Measurements from ENCODE around the gene SYT17. TPM values are rescaled to one million over a fixed set of nuclear protein-coding genes. Genes with fewer than 3 reads are reported as not detected.

The SYT17 gene
- total and polyA plus RNA-seq, 2 experiments from 2014 or later, result 6.7 to 6.9 TPM

DNA sequence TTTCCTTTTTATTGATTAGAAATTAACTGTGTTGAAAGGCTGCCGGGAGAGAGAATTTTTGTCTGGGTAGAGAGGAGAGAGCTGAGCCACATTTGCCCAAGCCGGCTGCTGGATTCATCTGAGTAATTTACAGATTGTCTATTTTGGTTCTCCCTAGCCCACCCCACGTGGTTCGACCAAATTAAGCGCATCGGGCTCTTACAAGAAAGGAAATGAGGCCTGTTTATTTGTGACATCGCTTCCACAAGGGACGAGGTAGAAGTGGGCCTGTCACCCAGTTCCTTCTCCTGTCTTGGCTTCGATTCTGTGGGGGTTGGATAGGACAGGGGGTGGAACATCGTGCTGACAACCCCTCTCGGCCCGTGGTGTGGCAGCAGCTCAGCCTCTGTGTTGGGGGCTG, 42.9 kb downstream of the SYT17 start:
- H3K27ac ChIP-seq, result no peak overlapping the region
- DNase-seq (ENCODE audit: low spot score), result no peak
- H2AFZ ChIP-seq, result no peak overlapping the region

DNA sequence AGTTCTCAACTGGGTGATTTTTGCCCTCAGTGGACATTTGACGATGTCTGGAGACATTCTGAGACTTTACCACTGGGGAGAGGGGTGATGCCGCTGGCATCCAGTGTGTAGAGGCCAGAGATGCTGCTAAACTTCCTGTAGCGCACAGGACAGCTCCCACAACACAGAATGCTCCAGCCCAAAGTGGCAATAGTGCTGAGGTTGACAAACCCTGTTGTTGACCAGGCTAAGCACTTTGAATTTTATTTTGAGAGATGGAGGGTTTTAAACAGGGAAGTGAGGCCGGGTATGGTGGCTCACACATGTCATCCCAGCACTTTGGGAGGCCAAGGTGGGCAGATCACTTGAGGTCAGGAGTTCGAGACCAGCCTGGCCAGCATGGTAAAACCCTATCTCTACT, 44.0 kb downstream of the SYT17 start:
- H3K27me3 ChIP-seq, result no peaks in the 10 kb centered on the region
- WGBS (ENCODE audit: low lambda C conversion rate, missing lambda C conversion rate), result 95% methylated on average over 5 of the region's 5 CpGs
- no peak overlapping the region for H3K4me3 ChIP-seq
- H3K27ac ChIP-seq, result no peak overlapping the region
- no peaks in the 10 kb centered on the region for H3K9me2 ChIP-seq (replicated peaks; ENCODE audit: insufficient read depth)
- no peaks in the 10 kb centered on the region for H3K4me1 ChIP-seq (ENCODE audit: insufficient read depth)
- DNase-seq (ENCODE audit: low spot score), result no peak
- no peak overlapping the region for H3K4me2 ChIP-seq
- no peaks in the 10 kb centered on the region for H3K9me3 ChIP-seq (ENCODE audit: low read depth)
- no peaks in the 10 kb centered on the region for H4K20me1 ChIP-seq (ENCODE audit: insufficient read depth, poor library complexity, severe bottlenecking)
- H3K79me2 ChIP-seq, result no peaks in the 10 kb centered on the region
- H2AFZ ChIP-seq, result no peak overlapping the region
- H3K36me3 ChIP-seq (replicated peaks; ENCODE audit: insufficient read depth, low read depth), result no peaks in the 10 kb centered on the region
- no peak for TF ChIP-seq EZH2 (IDR thresholded peaks at IDR 0.05; ENCODE audit: borderline replicate concordance)
- TF ChIP-seq EZH2phosphoT487 (IDR thresholded peaks at IDR 0.05; ENCODE audit: low read depth, severe bottlenecking, unreplicated experiment), result no peak
- no peak for TF ChIP-seq CTCF (IDR thresholded peaks at IDR 0.05; ENCODE audit: poor library complexity)

More for the DNA sequence above, 42.9 kb downstream of the SYT17 start:
- no peaks in the 10 kb centered on the region for H3K4me1 ChIP-seq (ENCODE audit: insufficient read depth)
- no peaks in the 10 kb centered on the region for H4K20me1 ChIP-seq (ENCODE audit: insufficient read depth, poor library complexity, severe bottlenecking)
- H3K36me3 ChIP-seq (replicated peaks; ENCODE audit: insufficient read depth, low read depth), result no peaks in the 10 kb centered on the region
- no peaks in the 10 kb centered on the region for H3K9me2 ChIP-seq (replicated peaks; ENCODE audit: insufficient read depth)
- no peaks in the 10 kb centered on the region for H3K79me2 ChIP-seq
- H3K4me2 ChIP-seq, result no peak overlapping the region
- no peaks in the 10 kb centered on the region for H3K9me3 ChIP-seq (ENCODE audit: low read depth)
- no peak overlapping the region for H3K4me3 ChIP-seq
- no peak for TF ChIP-seq EZH2 (IDR thresholded peaks at IDR 0.05; ENCODE audit: borderline replicate concordance)
- TF ChIP-seq CTCF (IDR thresholded peaks at IDR 0.05; ENCODE audit: poor library complexity), result no peak
- no peak for TF ChIP-seq EZH2phosphoT487 (IDR thresholded peaks at IDR 0.05; ENCODE audit: low read depth, severe bottlenecking, unreplicated experiment)
- 87% methylated on average over 12 of the region's 12 CpGs for WGBS (ENCODE audit: low lambda C conversion rate, missing lambda C conversion rate)
- no peaks in the 10 kb centered on the region for H3K27me3 ChIP-seq

- DNase-seq (ENCODE audit: low spot score), result no peak
- no peaks in the 10 kb centered on the region for H3K36me3 ChIP-seq (replicated peaks; ENCODE audit: insufficient read depth, low read depth)
- no peak overlapping the region for H3K4me3 ChIP-seq
- no peaks in the 10 kb centered on the region for H3K9me3 ChIP-seq (ENCODE audit: low read depth)
- no peaks in the 10 kb centered on the region for H4K20me1 ChIP-seq (ENCODE audit: insufficient read depth, poor library complexity, severe bottlenecking)
- no peak overlapping the region for H3K4me2 ChIP-seq
- no peak overlapping the region for H2AFZ ChIP-seq
- TF ChIP-seq EZH2 (IDR thresholded peaks at IDR 0.05; ENCODE audit: borderline replicate concordance), result no peak
- TF ChIP-seq CTCF (IDR thresholded peaks at IDR 0.05; ENCODE audit: poor library complexity), result peak; percentile 10
- H3K27ac ChIP-seq, result no peak overlapping the region
- no peaks in the 10 kb centered on the region for H3K9me2 ChIP-seq (replicated peaks; ENCODE audit: insufficient read depth)
- no peaks in the 10 kb centered on the region for H3K79me2 ChIP-seq
- no peaks in the 10 kb centered on the region for H3K4me1 ChIP-seq (ENCODE audit: insufficient read depth)
- no peaks in the 10 kb centered on the region for H3K27me3 ChIP-seq
These were observed 45.8 kb downstream of the SYT17 start for GRCh38 chr16:19213885-19214284.

GRCh38 chr16:19215705-19216104, 47.7 kb downstream of the SYT17 start:
- Histone ChIP-seq H4K20me1 (ENCODE audit: insufficient read depth, poor library complexity, severe bottlenecking) (no peaks in the 10 kb centered on the region), H3K4me2 (no peak overlapping the region), H3K9me3 (ENCODE audit: low read depth) (no peaks in the 10 kb centered on the region), H3K36me3 (replicated peaks; ENCODE audit: insufficient read depth, low read depth) (no peaks in the 10 kb centered on the region), H3K27ac (no peak overlapping the region), H2AFZ (no peak overlapping the region), H3K4me1 (ENCODE audit: insufficient read depth) (no peaks in the 10 kb centered on the region), H3K9me2 (replicated peaks; ENCODE audit: insufficient read depth) (no peaks in the 10 kb centered on the region), H3K79me2 (no peaks in the 10 kb centered on the region), H3K27me3 (no peaks in the 10 kb centered on the region), H3K4me3 (no peak overlapping the region)
- 88% methylated on average over 5 of the region's 5 CpGs for WGBS (ENCODE audit: low lambda C conversion rate, missing lambda C conversion rate)
- TF ChIP-seq EZH2 (IDR thresholded peaks at IDR 0.05; ENCODE audit: borderline replicate concordance) (no peak), CTCF (IDR thresholded peaks at IDR 0.05; ENCODE audit: poor library complexity) (no peak), EZH2phosphoT487 (IDR thresholded peaks at IDR 0.05; ENCODE audit: low read depth, severe bottlenecking, unreplicated experiment) (no peak)
- DNase-seq (ENCODE audit: low spot score), result no peak

Measured in hepatocyte (in vitro differentiated cells).